Left lobe of liver (tissue), 2 donors: ENCODE measurements around the gene PRICKLE1. TPM values are rescaled to one million over a fixed set of nuclear protein-coding genes. Genes with fewer than 3 reads are reported as not detected.

Source experiments
- ATAC-seq: fragments of 200-7000 bp; cut with Tn5 transposase; one replicate; pipeline ENCODE4 v1.9.1; 2020; ENCODE audit warnings: mild to moderate bottlenecking, moderate library complexity
- DNase-seq: peaks from one replicate; pipeline ENCODE4 v3.0.0-alpha.2; 2020; ENCODE audit warnings: low spot score
- total RNA-seq: library from RNA; stranded (reverse); gene quantifications from one replicate; pipeline ENCODE4 v1.2.1, GENCODE V29; 2021
- donor health status: DM: no; HTN: no; CAD: no; lungs with moderate emphysema.
- donor health status: DM: no; HTN: yes; CAD: no.

The PRICKLE1 gene
- total RNA-seq, 1 donor from 2014 or later = 1.9 TPM

GRCh38 chr12:42407306-42407705 is 182.2 kb downstream of the PRICKLE1 start:
- ATAC-seq (no peak), DNase-seq (no peak)
